ENCODE results near the gene ZNF384.

GRCh38 chr12:6630736-6631135, 58.4 kb downstream of the ZNF384 start:
- TF ChIP-seq POLR2AphosphoS5 (IDR thresholded peaks at IDR 0.05; ENCODE audit: low read depth, low read length) (no peak), TAF1 (IDR thresholded peaks at IDR 0.05; ENCODE audit: low read depth, low read length) (no peak), POLR2A (IDR thresholded peaks at IDR 0.05; ENCODE audit: low read depth, low read length) (no peak), SPI1 (IDR thresholded peaks at IDR 0.05; ENCODE audit: low read depth, low read length) (no peak), PAX5 (IDR thresholded peaks at IDR 0.05; ENCODE audit: insufficient read depth, low read length, severe bottlenecking) (no peak)
